Right forelimb (tissue), 1 donor: Measurements from ENCODE around the gene OR6C76.

Experiments
- DNase-seq: peaks from one replicate; pipeline ENCODE4 v3.0.0-alpha.2; 2018

Gene OR6C76

GRCh38 chr12:55470088-55470829 is 44.2 kb downstream of the OR6C76 start, which contains the start of gene OR6C70:
OR6C70 (minus strand) TSS chr12:55470138; CDS start chr12:55470138, 0 bp downstream.
- no peak for DNase-seq

GRCh38 chr12:55472264-55472663 is 46.2 kb downstream of the OR6C76 start:
- DNase-seq, result no peak
